Heart right ventricle (tissue), 16 donors: Measurements from ENCODE around the gene SH3BP5L. TPM values are rescaled to one million over a fixed set of nuclear protein-coding genes. Genes with fewer than 3 reads are reported as not detected.

ENCODE experiments used
- ATAC-seq, 8 donors: fragments of 200-7000 bp; cut with Tn5 transposase; one replicate each; pipeline ENCODE4 v1.9.1; 2020; ENCODE audit warnings: mild to moderate bottlenecking in 8 of 8, moderate library complexity in 8 of 8, moderate number of reproducible peaks in 1 of 8
- DNase-seq, 2 donors: peaks; one replicate each; pipeline ENCODE4 v3.0.0-alpha.2; 2020
- H3K27ac ChIP-seq, 10 donors: fragments of 200-600 bp; sonication (generic) in 2 of 10; one replicate each; pipeline versions ENCODE4 v1.5.0 to v1.8.0; 2020 to 2022; ENCODE audit warnings: mild to moderate bottlenecking in 3 of 10
- H3K27me3 ChIP-seq, 7 donors: fragments of 200-600 bp; one replicate each; pipeline ENCODE4 v1.8.0; 2021 to 2022; ENCODE audit warnings: mild to moderate bottlenecking in 2 of 7
- H3K36me3 ChIP-seq, 9 donors: fragments of 200-600 bp; sonication (generic) in 1 of 9; one replicate each; pipeline versions ENCODE4 v1.5.0 to v1.8.0; 2020 to 2022; ENCODE audit warnings: mild to moderate bottlenecking in 2 of 9
- H3K4me1 ChIP-seq, 9 donors: fragments of 200-600 bp; sonication (generic) in 1 of 9; one replicate each; pipeline versions ENCODE4 v1.5.0 to v1.8.0; 2020 to 2022; ENCODE audit warnings: mild to moderate bottlenecking in 4 of 9
- H3K4me3 ChIP-seq, 10 donors: fragments of 200-600 bp; sonication (generic) in 2 of 10; one replicate each; pipeline versions ENCODE4 v1.5.0 to v1.8.0; 2020 to 2022; ENCODE audit warnings: mild to moderate bottlenecking in 7 of 10, moderate library complexity in 2 of 10
- H3K9me3 ChIP-seq, 11 donors: fragments of 200-600 bp in 10 of 11; sonication (generic) in 2 of 11; one replicate each; pipeline versions ENCODE4 v1.5.0 to v1.8.0; 2013 to 2022; ENCODE audit warnings: mild to moderate bottlenecking in 2 of 11, control low read depth in 1 of 11, moderate library complexity in 1 of 11
- WGBS, 2 donors: extraction: QIAGEN DNeasy Blood & Tissue Kit; methylation state at CpG; one replicate each; pipeline ENCODE4 v1.1.7; 2013; ENCODE audit warnings: inconsistent platforms in 1 of 2; 5-methylcytosine and 5-hydroxymethylcytosine counted together
- intact Hi-C, 10 donors: fragments of 100-400 bp; cut with DNase I; formaldehyde crosslinking; loops; one replicate each; pipeline versions ENCODE4 v1.11.1 to v1.14.2; 2022
- polyA plus RNA-seq, 2 donors: library from polyadenylated mRNA; stranded (reverse); fragments of 200-250 nt; gene quantifications; one replicate each; pipeline ENCODE4 v1.2.3, GENCODE V29; 2013
- total RNA-seq, 10 donors: library from RNA; stranded (reverse); fragmentation: NEBNext Ultra II Directional in 3 of 10; extraction: Animal tissue kit (Norgen Biotek cat#: 25700) in 3 of 10; gene quantifications; one replicate each; pipeline versions ENCODE4 v1.2.1 to v1.2.4, GENCODE V29; 2021 to 2023
- TF ChIP-seq, protein P1 (sequence below), 9 donors: fragments of 200-600 bp; sonication (generic) in 2 of 9; IDR thresholded peaks; one replicate each; pipeline versions ENCODE4 v1.5.0 to v1.8.0; 2021 to 2022; ENCODE audit warnings: antibody characterized with exemption in 9 of 9, mild to moderate bottlenecking in 5 of 9, moderate library complexity in 1 of 9
- donor health status: Arrhythmogenic right ventricular cardiomyopathy.
- donor health status: ischemic (EF 13 %, LVEDD 7.1; RV severe dilation, severe dysfunction).
- donor health status: healthy with polysubstance abuse.
- donor health status: DM: no; HTN: yes; CAD: no.
- donor health status: DM: no; HTN: no; CAD: no.
- donor health status: ischemic (EF 25% LVEDD 6.9; RV normal size, moderate dysfunction).
- donor health status: ischemic (EF 25% LVEDD 5.7; RV mildly dilated, moderate dysfunction).
- donor health status: healthy.
- donor health status: DM: yes; HTN: yes; CAD: no.
- donor health status: Ischemic cardiomyopathy.
- donor health status: ischemic (EF 35%, LVEDD 5.7; RV mildly dilated, moderate dysfunction).
- donor health status: nonischemic (EF 11% LVEDD 7.7; RV severe dilation, severe dysfunction).
- donor health status: DM: yes; HTN: yes; CAD: no.
- donor health status: PGD.
- donor health status: ischemic (EF 29% LVEDD 5.4; RV normal size, mild dysfunction).
- donor health status: nonischemic (EF 23%, LVEDD 6.1; RV moderate dilation, normal function).

Gene SH3BP5L
- total and polyA plus RNA-seq, 12 donors: 14.9 to 30.5 (median 19.0) TPM

DNA sequence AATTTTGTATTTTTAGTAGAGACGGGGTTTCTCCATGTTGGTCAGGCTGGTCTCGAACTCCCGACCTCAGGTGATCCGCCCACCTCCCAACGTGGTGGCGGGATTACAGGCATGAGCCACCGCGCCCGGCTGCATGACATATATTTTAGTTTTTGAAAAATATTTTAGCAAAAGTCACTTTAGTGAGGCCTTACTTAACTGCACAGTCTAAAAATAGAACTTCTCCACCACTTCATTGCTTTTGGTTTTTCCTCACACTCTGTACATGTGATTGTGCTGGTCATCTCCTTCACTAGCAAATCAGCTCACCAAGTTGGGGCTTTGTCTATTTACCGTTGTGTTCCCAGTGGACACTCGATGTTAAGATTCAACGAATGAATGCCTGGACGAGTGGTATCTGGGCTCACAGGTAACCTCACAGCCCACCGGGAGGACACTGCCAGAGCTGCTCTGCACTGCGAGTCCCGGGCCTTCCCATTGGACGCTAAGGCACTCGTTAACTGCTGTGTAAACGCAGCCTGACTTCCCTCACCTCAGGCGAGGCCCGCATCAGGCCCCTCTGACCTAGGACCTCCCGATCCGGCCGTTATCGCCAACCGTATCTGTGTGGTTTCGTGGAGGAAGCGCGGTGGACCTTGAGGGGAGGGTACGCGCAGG lies 47.2 kb upstream of the SH3BP5L start:
- WGBS, 2 donors: 1 to 2% methylated on average over 30 to 31 of the region's 31 CpGs

DNA sequence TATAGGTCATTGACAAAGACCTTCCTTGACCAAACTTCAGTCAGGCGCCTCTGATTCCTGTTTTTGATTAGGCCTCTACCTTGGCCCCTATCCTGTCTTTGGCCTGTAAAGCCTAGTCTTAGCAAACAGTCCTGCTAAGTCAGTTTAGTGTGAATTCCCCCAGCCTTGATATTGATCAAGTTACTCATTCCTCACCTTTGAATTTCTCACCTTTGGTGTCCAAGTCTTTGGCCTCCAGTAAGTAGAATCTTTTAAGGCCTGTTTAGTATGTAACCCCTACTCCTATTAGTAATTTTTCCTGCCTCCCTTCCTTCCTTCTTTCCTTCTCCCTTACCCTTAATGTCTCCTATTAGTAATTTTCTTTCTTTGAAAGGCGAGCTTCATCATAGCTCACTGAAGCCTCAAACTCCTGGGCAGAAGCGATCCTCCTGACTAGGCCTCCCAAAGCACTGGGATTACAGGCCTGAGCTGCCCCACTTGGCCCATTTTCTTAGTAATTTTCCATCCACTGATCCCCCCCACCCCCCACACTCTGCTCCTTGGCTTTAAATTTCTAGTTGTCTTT lies 46.2 kb upstream of the SH3BP5L start:
- H3K27ac ChIP-seq: peak overlapping the region in 2 of 10 donors; percentile 3 to 98
- DNase-seq (no peak), ATAC-seq (no peak)
- H3K4me3 ChIP-seq: peak overlapping the region in 2 of 10 donors; percentile 67
- peaks cover 0 to 12% (median 3%) of the 10 kb centered on the region in 9 donors for H3K4me1 ChIP-seq
- 97 to 98% methylated on average over 3 of the region's 3 CpGs for WGBS, 2 donors
- no peaks in the 10 kb centered on the region for H3K27me3 ChIP-seq
- no peaks in the 10 kb centered on the region for H3K36me3 ChIP-seq
- peaks cover 0 to 6% (median 0%) of the 10 kb centered on the region in 11 donors for H3K9me3 ChIP-seq
- intact Hi-C loops: loop anchor here in 1 of 10 donors (2.0 kb wide), 1 partner anchor 35 kb away; the partner anchor contains the start of gene PGBD2
- TF ChIP-seq, protein P1, sequence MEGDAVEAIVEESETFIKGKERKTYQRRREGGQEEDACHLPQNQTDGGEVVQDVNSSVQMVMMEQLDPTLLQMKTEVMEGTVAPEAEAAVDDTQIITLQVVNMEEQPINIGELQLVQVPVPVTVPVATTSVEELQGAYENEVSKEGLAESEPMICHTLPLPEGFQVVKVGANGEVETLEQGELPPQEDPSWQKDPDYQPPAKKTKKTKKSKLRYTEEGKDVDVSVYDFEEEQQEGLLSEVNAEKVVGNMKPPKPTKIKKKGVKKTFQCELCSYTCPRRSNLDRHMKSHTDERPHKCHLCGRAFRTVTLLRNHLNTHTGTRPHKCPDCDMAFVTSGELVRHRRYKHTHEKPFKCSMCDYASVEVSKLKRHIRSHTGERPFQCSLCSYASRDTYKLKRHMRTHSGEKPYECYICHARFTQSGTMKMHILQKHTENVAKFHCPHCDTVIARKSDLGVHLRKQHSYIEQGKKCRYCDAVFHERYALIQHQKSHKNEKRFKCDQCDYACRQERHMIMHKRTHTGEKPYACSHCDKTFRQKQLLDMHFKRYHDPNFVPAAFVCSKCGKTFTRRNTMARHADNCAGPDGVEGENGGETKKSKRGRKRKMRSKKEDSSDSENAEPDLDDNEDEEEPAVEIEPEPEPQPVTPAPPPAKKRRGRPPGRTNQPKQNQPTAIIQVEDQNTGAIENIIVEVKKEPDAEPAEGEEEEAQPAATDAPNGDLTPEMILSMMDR (IDR thresholded peaks at IDR 0.05): no peak

More for the DNA sequence above, 47.2 kb upstream of the SH3BP5L start:
- H3K36me3 ChIP-seq: no peaks in the 10 kb centered on the region
- peaks cover 0 to 6% (median 0%) of the 10 kb centered on the region in 11 donors for H3K9me3 ChIP-seq
- ATAC-seq (peak; percentile 46 to 80 (median 72)), DNase-seq (peak; percentile 37 to 55)
- peak overlapping the region; percentile 74 to 98 (median 93) for H3K27ac ChIP-seq
- H3K27me3 ChIP-seq: no peaks in the 10 kb centered on the region
- peak overlapping the region; percentile 34 to 81 (median 70) for H3K4me3 ChIP-seq
- TF ChIP-seq, protein P1 (IDR thresholded peaks at IDR 0.05): no peak
- H3K4me1 ChIP-seq: peaks cover 0 to 12% (median 3%) of the 10 kb centered on the region in 9 donors
- intact Hi-C loops: loop anchor here in 1 of 10 donors (1.0 to 2.0 kb wide), 2 partner anchors 34 to 47 kb away; partner anchors contain the start of gene PGBD2

DNA sequence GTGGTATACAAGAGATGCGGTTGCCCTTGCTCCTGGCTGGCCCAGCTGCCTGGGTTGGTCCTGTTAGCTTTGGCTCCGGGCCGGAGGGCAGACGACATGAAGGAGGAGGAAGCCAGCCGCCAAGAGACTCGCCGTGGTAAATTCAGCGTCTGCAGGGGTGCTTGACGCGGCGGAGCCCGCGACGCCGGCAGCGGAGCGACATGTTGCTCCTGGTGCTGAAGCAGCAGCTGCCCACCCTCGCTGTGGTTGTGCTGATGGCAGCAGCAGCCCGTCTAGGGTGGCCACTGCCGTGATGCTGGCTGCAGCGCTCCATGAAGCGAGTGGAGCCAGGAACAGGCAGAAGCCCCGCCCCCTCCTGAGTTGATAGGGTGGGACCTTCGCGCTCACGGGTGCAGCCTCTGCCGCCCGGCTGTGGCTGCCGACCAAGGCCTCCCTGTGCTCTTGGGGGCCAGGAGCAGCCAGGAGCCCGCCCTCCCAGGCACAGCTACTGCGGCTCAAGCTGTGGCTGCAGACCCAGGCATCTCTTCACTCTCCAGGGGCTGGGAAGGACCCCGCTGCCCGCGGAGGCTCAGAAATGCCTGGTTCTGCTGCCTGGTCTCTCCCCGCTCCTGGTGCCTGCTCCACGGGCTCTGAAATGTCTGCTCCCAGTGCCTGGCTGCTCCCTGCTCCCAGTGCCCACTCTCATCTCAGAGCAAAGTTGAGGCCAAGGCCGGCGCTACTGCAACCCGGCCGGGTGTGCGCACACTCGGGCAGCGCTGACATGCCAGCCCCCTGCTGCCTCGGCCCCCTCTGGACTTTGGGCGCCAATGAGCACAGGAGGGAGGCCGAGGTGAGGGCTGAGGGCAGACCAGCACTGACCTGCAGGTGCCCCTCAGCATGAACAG lies 37.5 kb upstream of the SH3BP5L start:
- H3K36me3 ChIP-seq: no peaks in the 10 kb centered on the region
- WGBS, 2 donors: 1 to 5% methylated on average over 46 of the region's 46 CpGs
- intact Hi-C loops: loop anchor here in 1 of 10 donors (2.0 kb wide), 1 partner anchor 42 kb away; no protein-coding TSS in a partner anchor
- H3K9me3 ChIP-seq: no peaks in the 10 kb centered on the region
- TF ChIP-seq, protein P1 (IDR thresholded peaks at IDR 0.05): no peak
- ATAC-seq (peak; percentile 66 to 86 (median 78)), DNase-seq (peak; percentile 88 to 90)
- peaks cover 10 to 34% (median 24%) of the 10 kb centered on the region in 9 donors for H3K4me1 ChIP-seq
- no peaks in the 10 kb centered on the region for H3K27me3 ChIP-seq
- H3K27ac ChIP-seq: peak overlapping the region in 9 of 10 donors; percentile 43 to 71 (median 63)
- H3K4me3 ChIP-seq: peak overlapping the region; percentile 23 to 72 (median 63)

DNA sequence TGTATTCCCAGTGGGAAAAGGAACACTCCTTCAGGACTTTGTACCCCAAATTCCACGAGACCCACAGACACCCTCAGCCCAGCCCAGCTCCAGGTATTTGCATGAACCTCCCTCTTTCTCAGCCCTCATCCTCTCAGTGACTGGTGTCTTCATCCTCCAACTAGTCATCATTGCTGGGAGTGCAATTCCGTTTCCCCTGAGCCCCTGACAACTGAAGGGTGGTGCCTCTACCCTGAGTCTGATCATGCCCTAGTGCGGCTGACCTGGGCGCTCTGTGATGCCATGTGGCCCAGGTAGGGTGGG lies 36.9 kb upstream of the SH3BP5L start:
- intact Hi-C loops: loop anchor here in 1 of 10 donors (2.0 kb wide), 1 partner anchor 42 kb away; no protein-coding TSS in a partner anchor
- DNase-seq: no peak
- Histone ChIP-seq H3K36me3 (no peaks in the 10 kb centered on the region), H3K9me3 (no peaks in the 10 kb centered on the region), H3K4me3 (peak overlapping the region in 9 of 10 donors; percentile 54 to 72 (median 63)), H3K4me1 (peaks cover 13 to 40% (median 30%) of the 10 kb centered on the region in 9 donors), H3K27ac (peak overlapping the region in 9 of 10 donors; percentile 43 to 71 (median 63)), H3K27me3 (no peaks in the 10 kb centered on the region)
- WGBS, 2 donors: 16 to 17% methylated on average over 4 of the region's 4 CpGs
- no peak for ATAC-seq
- TF ChIP-seq, protein P1 (IDR thresholded peaks at IDR 0.05): no peak
